PC-3 (cell line): Measurements from ENCODE around the gene OBP2B. TPM values are rescaled to one million over a fixed set of nuclear protein-coding genes. Genes with fewer than 3 reads are reported as not detected.

ENCODE experiments used
- ATAC-seq: fragments of 200-7000 bp; cut with Tn5 transposase; 2 replicates; pipeline ENCODE4 v1.9.1; 2020; ENCODE audit warnings: mild to moderate bottlenecking, moderate library complexity
- BruUV-seq: library from RNA; stranded (reverse); fragments of 400-500 nt; replicated peaks from 2 replicates; lab custom pipeline; 2021; lab: Mats Ljungman, UMichigan
- CTCF ChIA-PET: fragments of 300-600 bp; sonication (Branson Sonifier 250); formaldehyde crosslinking; loops from one replicate; lab custom pipeline; 2022; ENCODE audit warnings: antibody characterized with exemption; lab: Charles Lee
- POLR2A ChIA-PET: fragments of 300-600 bp; sonication (Branson Sonifier 250); formaldehyde crosslinking; loops from one replicate; lab custom pipeline; 2022; ENCODE audit warnings: antibody characterized with exemption; ENCODE audit not compliant: unreplicated experiment; lab: Charles Lee
- DNase-seq: peaks from one replicate; pipeline ENCODE4 v3.0.0-alpha.2; 2015
- H2AFZ ChIP-seq: fragments of 300-600 bp; sonication (generic); 2 replicates; pipeline ENCODE4 v1.6.0; 2016; ENCODE audit warnings: antibody characterized with exemption, low read length
- H3F3A ChIP-seq: fragments of 300-600 bp; sonication (generic); one replicate; pipeline ENCODE4 v1.6.0; 2017; ENCODE audit warnings: antibody characterized with exemption, low read length, control low read depth, mild to moderate bottlenecking; ENCODE audit not compliant: unreplicated experiment
- H3K27ac ChIP-seq: fragments of 300-600 bp; sonication (generic); 2 replicates; pipeline ENCODE4 v1.5.1; 2016; ENCODE audit warnings: mild to moderate bottlenecking, low read length
- H3K27me3 ChIP-seq: fragments of 300-600 bp; sonication (generic); 2 replicates; pipeline ENCODE4 v1.6.1; 2016; ENCODE audit warnings: low read length, mixed read lengths
- H3K36me3 ChIP-seq: fragments of 300-600 bp; sonication (generic); 2 replicates; pipeline ENCODE4 v1.6.1; 2016; ENCODE audit warnings: low read depth, mixed run types, low read length, mixed read lengths
- H3K4me1 ChIP-seq: fragments of 300-600 bp; sonication (generic); 2 replicates; pipeline ENCODE4 v1.5.1; 2016; ENCODE audit warnings: low read length; ENCODE audit not compliant: insufficient read depth
- H3K4me2 ChIP-seq: fragments of 300-600 bp; sonication (generic); 2 replicates; pipeline ENCODE4 v1.6.0; 2016; ENCODE audit warnings: low read length
- H3K4me3 ChIP-seq: fragments of 300-600 bp; sonication (generic); 2 replicates; pipeline ENCODE4 v1.5.1; 2016; ENCODE audit warnings: mild to moderate bottlenecking, low read length, mixed read lengths
- H3K79me2 ChIP-seq: fragments of 300-600 bp; sonication (generic); 2 replicates; pipeline ENCODE4 v1.6.1; 2017; ENCODE audit warnings: low read length, mixed read lengths
- H3K9ac ChIP-seq: fragments of 300-600 bp; sonication (generic); 2 replicates; pipeline ENCODE4 v1.6.0; 2016; ENCODE audit warnings: mild to moderate bottlenecking, low read length
- H3K9me2 ChIP-seq: fragments of 300-600 bp; sonication (generic); replicated peaks from 2 replicates; pipeline ENCODE4 v1.6.1; 2016; ENCODE audit warnings: mixed run types, low read length, mixed read lengths
- H3K9me3 ChIP-seq: fragments of 300-600 bp; sonication (generic); 2 replicates; pipeline ENCODE4 v1.6.1; 2016; ENCODE audit warnings: low read length, mixed read lengths
- H4K20me1 ChIP-seq: fragments of 300-600 bp; sonication (generic); 2 replicates; pipeline ENCODE4 v1.6.1; 2016; ENCODE audit warnings: low read length, mixed read lengths
- CTCF ChIP-seq: fragments of 300-600 bp; sonication (generic); conservative IDR thresholded peaks from 2 replicates; pipeline ENCODE4 v1.5.1; 2017; ENCODE audit warnings: antibody characterized with exemption, low read depth, mild to moderate bottlenecking, low read length
- EZH2 ChIP-seq: fragments of 300-600 bp; sonication (generic); IDR thresholded peaks from one replicate; pipeline ENCODE4 v1.6.1; 2017; ENCODE audit warnings: antibody characterized with exemption, mild to moderate bottlenecking, low read length; ENCODE audit not compliant: unreplicated experiment
- EZH2phosphoT487 ChIP-seq: fragments of 300-600 bp; sonication (generic); IDR thresholded peaks from 2 replicates; pipeline ENCODE4 v1.6.1; 2018; ENCODE audit warnings: mild to moderate bottlenecking, antibody characterized with exemption, low read length, borderline replicate concordance
- intact Hi-C: fragments of 100-400 bp; cut with micrococcal nuclease; formaldehyde crosslinking; loops from 2 replicates; pipeline ENCODE4 v1.9.0; 2023
- total RNA-seq: library from RNA; depleted of rRNA; stranded (reverse); fragments of >200 nt; gene quantifications from 2 replicates; pipeline ENCODE4 v1.2.3, GENCODE V29; 2014

OBP2B gene
- total RNA-seq, 1 experiment from 2014 or later, result not detected

GRCh38 chr9:133227242-133227860 lies 18.3 kb upstream of the OBP2B start:
- TF ChIP-seq EZH2phosphoT487, result no peak
- TF ChIP-seq CTCF, result no peak
- TF ChIP-seq EZH2, result no peak
- no peaks in the 10 kb centered on the region for H3K27me3 ChIP-seq
- no peak overlapping the region for H3K9ac ChIP-seq
- H3K4me2 ChIP-seq, result no peak overlapping the region
- no peaks in the 10 kb centered on the region for H4K20me1 ChIP-seq
- DNase-seq (no peak), ATAC-seq (no peak)
- no peaks in the 10 kb centered on the region for H3K4me1 ChIP-seq
- no peak overlapping the region for H3K27ac ChIP-seq
- ChIA-PET POLR2A (no interaction called here), CTCF (no interaction called here)
- no peak overlapping the region for H3K4me3 ChIP-seq
- intact Hi-C loops, result no loop called here
- no TSS peak for BruUV-seq
- no peak overlapping the region for H2AFZ ChIP-seq
- H3K36me3 ChIP-seq, result no peaks in the 10 kb centered on the region
- no peaks in the 10 kb centered on the region for H3K9me2 ChIP-seq
- no peaks in the 10 kb centered on the region for H3F3A ChIP-seq
- H3K79me2 ChIP-seq, result no peaks in the 10 kb centered on the region
- no peaks in the 10 kb centered on the region for H3K9me3 ChIP-seq

- Histone ChIP-seq H3K9me3 (no peaks in the 10 kb centered on the region), H3K4me3 (no peak overlapping the region), H3F3A (no peaks in the 10 kb centered on the region), H3K27me3 (no peaks in the 10 kb centered on the region), H3K27ac (no peak overlapping the region), H3K4me1 (no peaks in the 10 kb centered on the region), H3K9me2 (no peaks in the 10 kb centered on the region), H3K4me2 (no peak overlapping the region), H4K20me1 (no peaks in the 10 kb centered on the region), H3K36me3 (no peaks in the 10 kb centered on the region), H2AFZ (no peak overlapping the region), H3K79me2 (no peaks in the 10 kb centered on the region), H3K9ac (no peak overlapping the region)
- ChIA-PET POLR2A (no interaction called here), CTCF (no interaction called here)
- intact Hi-C loops, result no loop called here
- no peak for ATAC-seq
- no peak for DNase-seq
- TF ChIP-seq CTCF (no peak), EZH2phosphoT487 (no peak), EZH2 (no peak)
- BruUV-seq, result no TSS peak
Observed at GRCh38 chr9:133226219-133227171, 17.4 kb upstream of the OBP2B start.
